CD4-positive, alpha-beta T cell treated with Interleukin-10 for 1 hour (primary cell): ENCODE data around the gene MAP2K6.

Source experiments
- DNase-seq: peaks from one replicate; pipeline ENCODE4 v3.0.0-alpha.2; 2020

MAP2K6 gene

GRCh38 chr17:69539781-69540319 is 125.4 kb downstream of the MAP2K6 start:
- no peak for DNase-seq

- no peak for DNase-seq
Measured at GRCh38 chr17:69540356-69540755, 125.9 kb downstream of the MAP2K6 start.

- no peak for DNase-seq
Measured at GRCh38 chr17:69547230-69547629, 132.7 kb downstream of the MAP2K6 start.

- no peak for DNase-seq
Measured at GRCh38 chr17:69547947-69548346, 133.4 kb downstream of the MAP2K6 start.

- no peak for DNase-seq
Measured at GRCh38 chr17:69551212-69552010, 136.9 kb downstream of the MAP2K6 start.

GRCh38 chr17:69552986-69553667 is 138.6 kb downstream of the MAP2K6 start:
- no peak for DNase-seq

GRCh38 chr17:69555056-69555455 is 140.6 kb downstream of the MAP2K6 start:
- no peak for DNase-seq

- no peak for DNase-seq
Measured at GRCh38 chr17:69557339-69557738, 142.8 kb downstream of the MAP2K6 start.

GRCh38 chr17:69558796-69559195 is 144.3 kb downstream of the MAP2K6 start:
- DNase-seq: no peak

GRCh38 chr17:69560987-69561441 is 146.5 kb downstream of the MAP2K6 start:
- DNase-seq: no peak

GRCh38 chr17:69561462-69561861 is 147.0 kb downstream of the MAP2K6 start:
- no peak for DNase-seq

- DNase-seq: no peak
Measured at GRCh38 chr17:69565447-69565846, 150.9 kb downstream of the MAP2K6 start.

- no peak for DNase-seq
Measured at GRCh38 chr17:69567130-69567529, 152.6 kb downstream of the MAP2K6 start.

GRCh38 chr17:69572747-69573146 is 158.2 kb downstream of the MAP2K6 start:
- no peak for DNase-seq

GRCh38 chr17:69573396-69573795 is 158.9 kb downstream of the MAP2K6 start:
- DNase-seq: no peak

GRCh38 chr17:69574257-69575197 is 160.0 kb downstream of the MAP2K6 start:
- DNase-seq: no peak

GRCh38 chr17:69575346-69575761 is 160.9 kb downstream of the MAP2K6 start:
- DNase-seq: no peak

- DNase-seq: no peak
Measured at GRCh38 chr17:69577098-69577497, 162.6 kb downstream of the MAP2K6 start.

- no peak for DNase-seq
Measured at GRCh38 chr17:69578385-69578936, 164.0 kb downstream of the MAP2K6 start.

- no peak for DNase-seq
Measured at GRCh38 chr17:69579961-69580677, 165.6 kb downstream of the MAP2K6 start.

GRCh38 chr17:69581061-69581961 is 166.8 kb downstream of the MAP2K6 start:
- peak; percentile 10 for DNase-seq
